Measurements from ENCODE around the gene TBCD.

- TF ChIP-seq CTCF (conservative IDR thresholded peaks at IDR 0.05) = no peak
- TF ChIP-seq ZFX (IDR thresholded peaks at IDR 0.05) = no peak
Measured at GRCh38 chr17:82831818-82832200, 79.9 kb downstream of the TBCD start.

Data from C4-2B (cell line).